GM23338 (cell line): ENCODE results near the gene TARBP2.
"Not testable (repeated sequence)": the region's sequence is repeated elsewhere in the genome, so short reads cannot be mapped to it uniquely, and the experiment has no call there.

ENCODE experiments used
- CREB1 ChIP-seq: fragments of 250-450 bp; sonication (Bioruptor Pico); IDR thresholded peaks from 2 replicates; pipeline ENCODE4 v1.5.0; 2020; ENCODE audit warnings: low read depth, mild to moderate bottlenecking, moderate library complexity
- EZH2phosphoT487 ChIP-seq: fragments of 200-600 bp; sonication (generic); IDR thresholded peaks from one replicate; pipeline ENCODE4 v1.8.1; 2018; ENCODE audit warnings: antibody characterized with exemption; ENCODE audit not compliant: unreplicated experiment
- TF ChIP-seq, protein P1 (sequence below), 2 experiments: fragments of 200-600 bp in 1 of 2; sonication (generic) in 1 of 2; conservative IDR thresholded peaks; 2 replicates each; pipeline versions ENCODE4 v1.5.1 to v1.6.1; 2016 to 2017; ENCODE audit warnings: antibody characterized with exemption in 2 of 2, low read depth in 2 of 2, mild to moderate bottlenecking in 2 of 2, moderate library complexity in 1 of 2

DNA sequence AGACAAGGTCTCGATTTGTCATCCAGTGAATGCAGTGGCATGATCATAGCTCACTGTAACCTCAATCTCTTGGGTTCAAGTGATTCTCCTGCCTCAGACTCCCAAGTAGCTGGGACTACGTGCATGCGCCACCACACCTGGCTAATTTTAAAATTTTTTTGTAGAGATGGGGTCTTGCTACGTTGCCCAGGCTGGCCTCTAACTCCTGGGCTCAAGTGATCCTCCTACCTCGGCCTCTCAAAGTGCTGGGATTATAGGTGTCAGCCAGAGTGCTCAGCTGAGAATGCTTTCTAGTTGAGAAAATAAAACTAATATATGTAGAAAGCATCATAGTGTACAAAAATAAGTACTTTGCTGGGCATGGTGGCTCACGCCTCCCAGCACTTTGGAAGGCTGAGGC lies 47.3 kb downstream of the TARBP2 start:
- not testable (repeated sequence) for TF ChIP-seq EZH2phosphoT487; CREB1 (CRISPR knock-in tag)
- TF ChIP-seq, protein P1, sequence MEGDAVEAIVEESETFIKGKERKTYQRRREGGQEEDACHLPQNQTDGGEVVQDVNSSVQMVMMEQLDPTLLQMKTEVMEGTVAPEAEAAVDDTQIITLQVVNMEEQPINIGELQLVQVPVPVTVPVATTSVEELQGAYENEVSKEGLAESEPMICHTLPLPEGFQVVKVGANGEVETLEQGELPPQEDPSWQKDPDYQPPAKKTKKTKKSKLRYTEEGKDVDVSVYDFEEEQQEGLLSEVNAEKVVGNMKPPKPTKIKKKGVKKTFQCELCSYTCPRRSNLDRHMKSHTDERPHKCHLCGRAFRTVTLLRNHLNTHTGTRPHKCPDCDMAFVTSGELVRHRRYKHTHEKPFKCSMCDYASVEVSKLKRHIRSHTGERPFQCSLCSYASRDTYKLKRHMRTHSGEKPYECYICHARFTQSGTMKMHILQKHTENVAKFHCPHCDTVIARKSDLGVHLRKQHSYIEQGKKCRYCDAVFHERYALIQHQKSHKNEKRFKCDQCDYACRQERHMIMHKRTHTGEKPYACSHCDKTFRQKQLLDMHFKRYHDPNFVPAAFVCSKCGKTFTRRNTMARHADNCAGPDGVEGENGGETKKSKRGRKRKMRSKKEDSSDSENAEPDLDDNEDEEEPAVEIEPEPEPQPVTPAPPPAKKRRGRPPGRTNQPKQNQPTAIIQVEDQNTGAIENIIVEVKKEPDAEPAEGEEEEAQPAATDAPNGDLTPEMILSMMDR (conservative IDR thresholded peaks at IDR 0.05; ENCODE audit: low read depth in 2 of 2) = not testable (repeated sequence)
